OCI-LY1 (cell line): Measurements from ENCODE around the gene EEFSEC.

Experiments
- H2AFZ ChIP-seq: fragments of 200-600 bp; sonication (generic), shearing (Covaris generic); 2 replicates; pipeline ENCODE4 v1.6.0; 2014; ENCODE audit warnings: antibody characterized with exemption, mild to moderate bottlenecking, low read length
- H3F3A ChIP-seq: fragments of 200-600 bp; sonication (generic), shearing (Covaris generic); 2 replicates; pipeline ENCODE4 v1.6.0; 2014; ENCODE audit warnings: mild to moderate bottlenecking, antibody characterized with exemption, low read length, moderate library complexity; ENCODE audit not compliant: insufficient read depth
- H3K27ac ChIP-seq: fragments of 200-600 bp; sonication (generic); 2 replicates; pipeline ENCODE4 v1.5.1; 2014; ENCODE audit warnings: low read length, mixed run types, mild to moderate bottlenecking, low read depth; ENCODE audit not compliant: poor library complexity, severe bottlenecking
- H3K27me3 ChIP-seq: fragments of 200-600 bp; sonication (generic); 2 replicates; pipeline ENCODE4 v1.6.0; 2014; ENCODE audit warnings: antibody characterized with exemption, mild to moderate bottlenecking, low read length, moderate library complexity; ENCODE audit not compliant: insufficient read depth
- H3K36me3 ChIP-seq: fragments of 200-600 bp; sonication (generic); 2 replicates; pipeline ENCODE4 v1.6.1; 2014; ENCODE audit warnings: mild to moderate bottlenecking, antibody characterized with exemption, low read length, moderate library complexity, mixed read lengths; ENCODE audit not compliant: insufficient read depth
- H3K4me1 ChIP-seq: fragments of 200-600 bp; sonication (generic); 2 replicates; pipeline ENCODE4 v1.5.1; 2014; ENCODE audit warnings: mild to moderate bottlenecking, low read length, moderate library complexity; ENCODE audit not compliant: insufficient read depth, severe bottlenecking
- H3K4me2 ChIP-seq: fragments of 200-600 bp; sonication (generic), shearing (Covaris generic); 2 replicates; pipeline ENCODE4 v1.6.1; 2014; ENCODE audit warnings: low read length
- H3K4me3 ChIP-seq: fragments of 200-600 bp; sonication (generic); 2 replicates; pipeline ENCODE4 v1.5.1; 2014; ENCODE audit warnings: low read length, low read depth, mild to moderate bottlenecking, mixed read lengths; ENCODE audit not compliant: poor library complexity, severe bottlenecking
- H3K79me2 ChIP-seq: fragments of 200-600 bp; shearing (Covaris generic); 2 replicates; pipeline ENCODE4 v1.6.1; 2016; ENCODE audit warnings: mixed run types, low read length, mixed read lengths; ENCODE audit not compliant: insufficient read depth
- H3K9ac ChIP-seq: fragments of 200-600 bp; sonication (generic), shearing (Covaris generic); 2 replicates; pipeline ENCODE4 v1.6.1; 2014; ENCODE audit warnings: mild to moderate bottlenecking, low read length, mixed read lengths
- H3K9me2 ChIP-seq: fragments of 200-600 bp; sonication (generic), shearing (Covaris generic); 2 replicates; pipeline ENCODE4 v1.6.1; 2014; ENCODE audit warnings: low read depth, mild to moderate bottlenecking, low read length, mixed read lengths
- H3K9me3 ChIP-seq: fragments of 200-600 bp; shearing (Covaris generic); 2 replicates; pipeline ENCODE4 v1.6.1; 2014; ENCODE audit warnings: low read length, mixed read lengths
- H4K20me1 ChIP-seq: fragments of 200-600 bp; sonication (generic), shearing (Covaris generic); 2 replicates; pipeline ENCODE4 v1.6.0; 2016; ENCODE audit warnings: mild to moderate bottlenecking, low read length; ENCODE audit not compliant: insufficient read depth
- CTCF ChIP-seq: fragments of 200-600 bp; sonication (generic), shearing (Covaris generic); IDR thresholded peaks from 2 replicates; pipeline ENCODE4 v1.5.1; 2017; ENCODE audit warnings: mild to moderate bottlenecking, antibody characterized with exemption, low read length, moderate library complexity, mixed read lengths
- EZH2 ChIP-seq: fragments of 200-600 bp; sonication (generic), shearing (Covaris generic); IDR thresholded peaks from 2 replicates; pipeline ENCODE4 v1.8.0; 2017; ENCODE audit warnings: borderline replicate concordance, mixed run types, mild to moderate bottlenecking, antibody characterized with exemption, low read length, moderate library complexity, mixed read lengths

The EEFSEC gene

DNA sequence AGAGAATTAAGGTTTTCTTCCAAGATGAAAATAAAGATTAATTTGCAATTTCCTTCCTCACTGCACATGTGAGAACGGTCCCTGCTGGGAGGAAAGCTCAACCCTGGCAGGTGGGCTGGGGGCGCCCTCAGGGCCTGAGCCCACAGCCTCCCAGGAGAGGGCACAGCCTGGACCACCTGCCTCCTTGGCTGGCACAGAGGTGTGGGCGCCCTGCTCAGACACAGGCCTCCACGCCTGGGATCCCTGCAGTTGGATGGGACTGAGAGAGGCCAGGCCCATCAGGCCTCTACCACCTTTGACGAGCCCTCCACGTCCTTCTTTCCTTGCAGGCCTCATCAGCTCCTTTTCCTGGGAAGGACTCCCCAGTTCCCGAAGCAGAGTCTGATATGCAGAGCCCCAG, 267.0 kb downstream of the EEFSEC start:
- no peaks in the 10 kb centered on the region for H3F3A ChIP-seq
- 0 out of 2 replicates have a peak, but pooled peaks cover 8% of the 10 kb centered on the region for H3K27me3 ChIP-seq
- no peaks in the 10 kb centered on the region for H4K20me1 ChIP-seq
- TF ChIP-seq CTCF (no peak), EZH2 (no peak)
- H3K9me3 ChIP-seq = no peaks in the 10 kb centered on the region
- H2AFZ ChIP-seq = no peak overlapping the region
- H3K79me2 ChIP-seq = no peaks in the 10 kb centered on the region
- no peaks in the 10 kb centered on the region for H3K9me2 ChIP-seq
- no peaks in the 10 kb centered on the region for H3K36me3 ChIP-seq
- no peak overlapping the region for H3K4me3 ChIP-seq
- no peak overlapping the region for H3K4me2 ChIP-seq
- no peaks in the 10 kb centered on the region for H3K4me1 ChIP-seq
- no peak overlapping the region for H3K9ac ChIP-seq
- H3K27ac ChIP-seq = no peak overlapping the region

DNA sequence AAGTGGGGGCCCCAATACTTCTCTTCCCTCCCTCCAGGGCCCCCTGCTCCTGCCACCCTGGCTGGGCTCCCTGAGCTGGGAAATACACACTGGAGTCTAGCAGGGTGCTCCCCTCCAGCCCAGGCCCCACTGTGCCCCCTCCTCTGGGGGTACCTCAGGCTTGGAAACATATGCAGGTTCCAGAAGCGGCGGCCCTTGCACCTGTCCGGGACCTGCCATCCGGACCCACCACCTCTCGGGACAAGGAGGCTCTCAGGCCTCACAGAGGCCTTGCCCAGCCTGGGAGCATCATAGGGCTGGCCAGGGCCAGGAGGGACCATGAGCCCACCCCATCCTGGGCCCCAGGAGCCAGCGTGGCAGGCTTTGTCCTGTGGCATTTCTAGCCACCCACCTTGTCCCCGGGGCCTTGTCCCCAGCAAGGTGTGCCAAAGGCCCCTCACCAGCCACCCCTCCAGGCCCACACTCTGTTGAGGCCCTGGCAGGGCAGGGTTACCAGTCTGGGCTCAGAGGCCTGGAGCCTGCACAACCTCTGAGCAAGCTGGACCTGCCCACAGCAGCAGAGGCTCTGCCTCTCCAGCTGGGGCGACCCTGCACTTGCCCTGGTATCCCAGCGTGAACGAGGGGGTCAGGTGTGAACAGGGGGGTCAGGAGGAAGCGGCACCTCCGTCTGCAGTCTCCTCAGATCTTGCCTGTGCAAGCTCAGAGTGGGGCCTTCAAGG, 267.6 kb downstream of the EEFSEC start:
- Histone ChIP-seq H3K9me2 (no peaks in the 10 kb centered on the region), H3K79me2 (no peaks in the 10 kb centered on the region), H3K36me3 (no peaks in the 10 kb centered on the region), H3K9me3 (no peaks in the 10 kb centered on the region), H3K27me3 (0 out of 2 replicates have a peak, but pooled peaks cover 8% of the 10 kb centered on the region), H3K4me3 (no peak overlapping the region), H3F3A (no peaks in the 10 kb centered on the region), H3K4me2 (no peak overlapping the region), H4K20me1 (no peaks in the 10 kb centered on the region), H3K9ac (no peak overlapping the region), H2AFZ (no peak overlapping the region), H3K4me1 (no peaks in the 10 kb centered on the region), H3K27ac (no peak overlapping the region)
- no peak for TF ChIP-seq EZH2
- TF ChIP-seq CTCF = no peak

DNA sequence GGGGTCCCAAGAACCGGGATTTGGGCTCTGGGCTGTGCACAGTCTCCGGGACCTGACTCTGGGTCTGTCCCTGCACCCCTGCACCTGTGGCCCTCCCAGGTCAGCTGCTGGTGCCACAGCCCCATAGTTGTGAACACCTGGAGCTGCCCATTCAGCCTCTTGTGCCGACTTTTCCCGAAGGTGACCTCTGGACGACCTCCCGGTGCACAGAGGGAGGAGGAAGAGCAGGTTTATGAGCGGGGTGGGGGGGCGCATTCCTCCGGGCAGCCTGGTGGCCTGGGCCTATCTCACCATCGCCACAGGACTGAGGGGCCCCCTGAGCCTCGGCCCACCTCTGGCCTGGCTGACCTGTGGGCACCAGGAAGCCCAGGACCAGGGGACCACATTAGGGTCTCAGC, 268.2 kb downstream of the EEFSEC start:
- no peaks in the 10 kb centered on the region for H3K36me3 ChIP-seq
- H3K27me3 ChIP-seq = 0 out of 2 replicates have a peak, but pooled peaks cover 8% of the 10 kb centered on the region
- H3K27ac ChIP-seq = no peak overlapping the region
- no peaks in the 10 kb centered on the region for H4K20me1 ChIP-seq
- no peaks in the 10 kb centered on the region for H3K79me2 ChIP-seq
- H3K9me2 ChIP-seq = no peaks in the 10 kb centered on the region
- H3K9me3 ChIP-seq = no peaks in the 10 kb centered on the region
- no peak overlapping the region for H3K4me3 ChIP-seq
- H2AFZ ChIP-seq = no peak overlapping the region
- H3K4me1 ChIP-seq = peaks cover under 1% of the 10 kb centered on the region
- no peak overlapping the region for H3K9ac ChIP-seq
- no peaks in the 10 kb centered on the region for H3F3A ChIP-seq
- TF ChIP-seq CTCF (no peak), EZH2 (no peak)
- H3K4me2 ChIP-seq = no peak overlapping the region
